Measurements from ENCODE around the gene NR2F2.

The NR2F2 gene

DNA sequence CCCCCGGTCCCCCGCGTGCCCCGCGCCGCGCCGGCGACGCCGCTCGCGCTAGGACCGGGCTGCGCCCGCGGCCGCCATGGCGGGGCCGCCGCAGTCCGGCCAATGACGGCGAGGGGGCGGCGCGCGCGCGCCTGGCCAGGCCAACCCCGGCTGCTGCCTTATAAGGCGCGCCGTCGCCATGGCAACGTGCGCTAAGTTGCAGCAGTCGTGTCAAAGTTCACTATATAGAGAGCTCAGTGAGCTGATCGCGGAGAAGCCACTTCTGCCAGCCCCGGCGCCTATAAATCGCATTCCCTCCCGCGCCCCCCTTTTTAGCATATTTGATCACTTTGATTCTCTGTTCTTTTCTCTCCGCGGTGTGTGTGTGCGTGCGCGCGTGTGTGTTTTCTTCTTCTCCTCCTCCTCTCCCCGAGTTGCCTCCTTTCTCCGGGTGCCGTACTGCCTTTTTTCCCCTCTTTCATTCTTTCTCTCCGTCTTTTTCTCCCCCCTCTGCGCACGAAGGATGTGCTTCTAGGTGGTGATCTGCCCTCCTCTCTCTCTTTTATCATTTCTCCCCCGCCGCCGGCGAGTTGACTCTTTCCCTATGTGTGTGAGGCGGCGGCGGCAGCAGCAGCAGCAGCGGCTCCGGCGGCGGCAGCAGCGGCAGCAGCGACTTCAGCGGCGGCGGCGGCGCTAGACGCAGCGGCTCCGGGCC is at the start of gene NR2F2:
Gene NR2F2, plus strand, starts transcription at position 251 of the 694 bp plus-strand sequence. CDS start 1,406 bp downstream, outside the sequence.
- peak; percentile 97 for DNase-seq (ENCODE audit: low spot score)

GRCh38 chr15:96285305-96285704 is 45.2 kb upstream of the NR2F2 start:
- DNase-seq (ENCODE audit: low spot score), result peak; percentile 66

- no peak for DNase-seq (ENCODE audit: low spot score)
Measured at GRCh38 chr15:96285729-96286254, 44.7 kb upstream of the NR2F2 start.

DNA sequence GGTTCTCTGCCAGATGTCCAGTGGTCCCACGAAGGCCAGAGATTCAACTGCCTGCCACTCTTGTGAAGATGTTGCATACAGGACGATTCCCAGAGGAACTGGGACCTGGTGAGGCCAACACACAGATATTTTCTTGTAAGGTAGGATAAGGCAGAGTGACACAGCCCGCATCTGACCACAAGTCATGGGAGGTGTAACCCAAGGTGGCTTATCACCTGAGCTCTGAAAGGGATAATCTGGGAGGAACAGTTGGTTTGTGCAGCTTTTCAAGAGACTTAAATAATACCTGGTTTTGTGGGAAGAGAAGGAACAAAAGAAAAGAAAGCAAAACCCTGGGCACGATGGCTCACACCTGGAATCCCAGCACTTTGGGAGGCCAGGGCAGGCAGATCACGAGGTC is 39.8 kb upstream of the NR2F2 start:
- no peak for DNase-seq (ENCODE audit: low spot score)

DNA sequence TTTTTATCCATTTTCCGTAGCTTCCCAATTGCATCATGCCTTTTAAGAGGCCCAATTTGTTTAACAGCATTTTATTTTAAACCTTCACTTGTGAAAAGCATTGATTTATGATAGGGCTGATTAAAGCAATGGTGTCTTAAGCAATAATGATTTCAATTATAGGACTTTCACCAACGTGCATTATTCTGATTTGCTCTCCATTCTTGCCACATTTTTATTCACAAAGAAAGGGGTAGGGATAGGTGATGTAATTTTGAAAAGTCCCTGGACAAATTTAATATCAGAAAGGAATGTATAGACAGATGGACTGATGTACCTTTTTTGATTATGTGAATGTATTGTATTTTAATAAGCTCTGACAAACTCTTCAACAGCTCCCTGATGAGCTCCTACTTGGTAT is 37.9 kb upstream of the NR2F2 start:
- no peak for DNase-seq (ENCODE audit: low spot score)

DNA sequence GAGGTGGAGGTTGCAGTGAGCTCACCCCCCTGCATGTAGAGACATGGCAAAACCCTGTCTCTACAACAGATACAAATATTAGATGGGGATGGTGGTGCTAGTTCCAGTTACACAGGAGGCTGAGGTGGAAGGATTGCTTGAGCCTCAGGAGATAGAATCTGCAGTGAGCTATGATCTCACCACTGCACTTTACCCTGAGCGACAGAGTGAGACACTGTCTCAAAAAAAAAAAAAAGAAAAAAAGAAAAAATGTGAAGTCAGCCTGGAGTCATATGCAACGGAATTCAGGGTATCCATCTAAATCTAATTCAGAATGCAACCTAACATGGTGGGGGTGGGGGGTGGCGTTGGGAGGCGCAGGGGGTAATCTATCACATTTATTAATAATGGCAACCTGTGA is 37.1 kb upstream of the NR2F2 start:
- DNase-seq (ENCODE audit: low spot score), result no peak

GRCh38 chr15:96294766-96295165 is 35.7 kb upstream of the NR2F2 start:
- no peak for DNase-seq (ENCODE audit: low spot score)

DNA sequence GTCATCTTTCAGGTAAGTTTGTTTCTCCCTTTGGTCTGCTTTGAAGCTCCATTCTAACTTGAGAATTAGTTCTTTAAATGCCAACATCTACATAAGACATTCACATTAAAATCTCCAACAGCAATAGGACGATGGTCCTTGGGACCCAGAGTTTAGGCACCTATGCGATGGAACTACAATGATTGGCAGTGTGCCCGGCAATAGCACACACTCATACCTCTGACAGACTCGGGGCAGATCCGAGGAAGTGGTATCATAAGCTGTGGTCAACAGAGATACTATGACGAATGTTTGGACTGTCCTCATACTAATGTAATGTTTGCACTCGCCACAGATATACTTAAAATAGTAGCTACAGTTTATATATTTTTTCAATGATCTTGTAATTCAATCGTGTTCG is 34.2 kb upstream of the NR2F2 start:
- DNase-seq (ENCODE audit: low spot score), result no peak

DNA sequence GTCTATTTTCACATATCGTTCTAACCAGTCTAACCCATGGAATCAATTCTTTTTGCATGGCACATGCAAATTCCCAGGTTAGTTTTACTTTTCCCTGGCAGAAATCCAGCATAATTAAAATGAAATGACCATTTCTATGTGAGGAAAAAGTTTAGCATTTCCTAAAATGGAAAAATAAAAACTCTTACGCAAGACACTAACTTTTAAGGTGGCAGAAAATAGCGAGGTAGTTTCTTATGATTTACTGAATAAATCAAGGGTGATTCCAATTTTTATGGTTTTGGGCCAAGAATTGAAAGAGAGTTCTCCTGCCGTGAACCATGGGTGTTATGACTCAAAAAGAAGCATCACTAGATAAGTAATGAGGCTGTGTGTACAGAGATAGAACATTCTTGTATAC is 32.7 kb upstream of the NR2F2 start:
- no peak for DNase-seq (ENCODE audit: low spot score)

GRCh38 chr15:96298217-96298616 is 32.3 kb upstream of the NR2F2 start:
- DNase-seq (ENCODE audit: low spot score), result no peak

DNA sequence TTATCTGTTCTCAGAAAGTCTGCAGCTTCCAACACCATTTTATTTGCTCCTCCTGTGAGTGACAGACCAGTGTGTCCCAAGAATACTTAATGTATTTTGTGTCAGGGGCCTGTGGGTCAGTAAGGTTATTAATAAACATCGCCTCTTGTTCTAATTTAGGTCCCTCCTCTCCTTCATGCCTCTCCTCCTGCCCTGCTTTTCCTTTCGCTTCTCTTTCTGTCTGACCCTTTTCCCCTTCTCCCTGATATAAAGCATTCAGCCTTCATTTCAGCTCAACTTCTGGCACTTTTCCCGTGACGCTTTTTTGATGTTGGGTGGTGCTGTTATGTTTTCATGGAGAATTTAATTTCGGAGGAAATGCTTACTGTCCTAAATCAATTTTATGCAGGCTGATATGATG is 29.7 kb upstream of the NR2F2 start:
- no peak for DNase-seq (ENCODE audit: low spot score)

DNA sequence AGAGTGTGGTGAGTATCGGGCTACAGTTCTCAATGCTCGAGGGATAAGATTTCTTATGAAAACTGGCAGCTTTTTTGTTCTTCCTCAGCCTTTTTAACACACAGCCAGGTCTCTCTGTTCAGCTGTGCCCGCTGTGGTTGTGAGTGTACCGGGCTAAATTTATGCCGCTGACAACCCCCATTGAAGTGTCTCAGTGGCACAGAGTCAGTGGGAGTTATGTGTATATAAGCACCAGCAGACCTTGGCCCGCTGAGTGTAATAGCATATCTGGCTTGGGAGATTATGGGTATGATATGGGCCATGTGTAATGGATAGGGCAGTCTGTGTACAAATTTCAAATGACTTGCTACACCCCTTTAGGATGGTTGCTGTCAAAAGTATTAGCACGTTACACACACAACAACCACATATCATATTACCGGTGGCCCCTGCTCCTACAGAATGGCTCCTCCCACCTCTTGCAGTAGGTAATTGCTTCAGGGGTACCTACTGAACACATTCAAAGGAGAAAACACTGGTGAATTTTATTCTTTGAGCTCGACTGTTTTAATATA is 26.9 kb upstream of the NR2F2 start:
- no peak for DNase-seq (ENCODE audit: low spot score)

- DNase-seq (ENCODE audit: low spot score), result no peak
Measured at GRCh38 chr15:96304839-96305238, 25.7 kb upstream of the NR2F2 start.

GRCh38 chr15:96306321-96306720 is 24.2 kb upstream of the NR2F2 start:
- no peak for DNase-seq (ENCODE audit: low spot score)

GRCh38 chr15:96307856-96308394 is 22.6 kb upstream of the NR2F2 start:
- no peak for DNase-seq (ENCODE audit: low spot score)

DNA sequence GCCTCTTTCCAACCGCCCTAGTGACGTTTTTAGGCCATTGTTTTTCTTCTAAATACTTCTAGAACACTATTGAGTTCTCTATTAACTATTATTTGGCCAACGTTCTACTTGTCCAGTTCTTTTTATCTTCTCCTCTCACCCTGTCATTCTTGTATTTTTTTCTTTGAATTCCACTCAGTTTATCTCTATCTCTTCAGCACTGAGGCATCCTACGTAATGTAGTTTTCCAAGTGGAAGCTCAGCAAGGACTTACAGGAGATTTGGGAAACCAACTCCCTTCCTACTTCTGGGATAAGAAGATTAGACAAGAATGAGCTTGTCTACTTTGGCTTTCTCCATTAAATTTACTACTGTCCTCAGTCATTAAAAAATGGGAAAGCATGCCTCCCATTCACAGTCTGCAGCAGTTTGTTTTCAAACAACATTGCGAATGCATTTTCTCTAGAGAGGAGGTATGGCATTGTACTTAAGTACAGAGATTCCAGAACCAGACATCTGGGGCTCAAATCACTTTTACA is 21.3 kb upstream of the NR2F2 start:
- DNase-seq (ENCODE audit: low spot score), result no peak

- no peak for DNase-seq (ENCODE audit: low spot score)
Measured at GRCh38 chr15:96311256-96311955, 19.1 kb upstream of the NR2F2 start.

GRCh38 chr15:96311956-96312294 is 18.6 kb upstream of the NR2F2 start:
- DNase-seq (ENCODE audit: low spot score), result no peak

GRCh38 chr15:96312641-96313335 is 17.7 kb upstream of the NR2F2 start:
- no peak for DNase-seq (ENCODE audit: low spot score)

DNA sequence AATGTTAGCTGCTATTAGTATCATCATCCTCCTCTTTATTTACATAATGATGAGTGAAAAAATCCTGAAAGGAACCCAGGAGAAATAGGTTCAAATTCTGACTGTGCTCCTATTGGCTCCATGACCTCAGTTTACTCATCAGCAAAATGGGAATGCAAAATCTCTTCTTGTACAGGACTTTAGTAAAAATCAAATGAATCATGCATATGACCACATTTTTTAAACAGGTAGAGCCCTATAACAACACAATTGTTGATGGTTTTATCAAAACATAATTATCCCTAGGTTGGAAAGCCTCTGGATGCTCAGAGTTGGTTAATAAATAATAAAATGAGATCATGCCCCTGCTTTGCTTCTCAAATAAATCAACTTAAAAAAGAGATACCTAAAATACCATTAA is 16.0 kb upstream of the NR2F2 start:
- DNase-seq (ENCODE audit: low spot score), result no peak

DNA sequence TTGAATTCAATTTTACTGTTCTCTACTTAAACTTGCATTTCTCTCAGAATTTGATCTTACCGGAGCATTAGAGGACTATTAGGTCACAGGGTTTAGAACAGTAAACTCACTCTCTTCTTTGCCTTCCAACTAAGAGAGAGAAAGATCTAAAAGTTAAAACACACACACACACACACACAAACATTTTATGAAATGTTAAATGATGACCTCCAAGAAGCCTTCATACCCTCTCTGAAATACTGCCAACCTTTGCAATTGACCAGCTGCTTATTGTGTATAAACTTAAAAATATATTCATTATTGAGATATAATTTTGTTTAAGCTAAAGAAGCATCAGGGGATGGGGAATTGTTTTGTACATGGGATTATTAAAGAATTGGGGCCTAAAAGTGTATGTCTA is 15.5 kb upstream of the NR2F2 start:
- no peak for DNase-seq (ENCODE audit: low spot score)

DNA sequence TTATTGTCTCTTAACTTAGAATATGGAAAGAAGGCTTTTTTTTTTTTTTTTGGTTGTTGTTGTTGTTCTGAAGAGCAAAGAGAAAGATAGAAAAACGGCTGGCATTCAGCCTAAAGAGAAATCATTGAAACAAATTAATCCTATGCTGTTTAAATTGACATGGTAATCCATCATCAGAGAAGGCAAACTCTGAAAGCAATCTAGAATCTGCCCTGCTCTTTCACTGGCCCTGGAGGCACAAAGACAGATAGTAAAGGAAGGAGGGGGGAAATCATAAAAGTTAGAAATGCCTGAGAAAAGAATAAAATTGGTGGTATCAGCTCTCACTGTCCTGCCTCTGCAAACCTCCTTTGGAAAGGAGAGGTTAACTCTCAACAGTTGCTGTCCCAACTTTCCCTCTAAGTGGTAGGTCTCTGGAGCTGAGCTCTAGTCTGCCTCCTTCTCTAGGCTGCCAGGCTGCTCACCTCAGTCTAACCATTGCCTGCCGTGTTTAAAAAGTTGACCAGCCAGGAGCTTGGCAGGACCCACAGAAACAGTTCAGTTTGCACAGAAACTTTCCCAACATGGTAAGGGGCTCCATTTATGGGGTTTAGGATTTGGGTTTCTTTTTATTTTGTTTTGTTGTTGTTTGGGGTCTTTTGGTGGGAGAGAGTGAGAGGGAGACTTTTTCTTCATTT is 13.4 kb upstream of the NR2F2 start:
- DNase-seq (ENCODE audit: low spot score), result no peak

Data from AG20443 (cell line).